Measurements from ENCODE around the gene MYG1. TPM values are rescaled to one million over a fixed set of nuclear protein-coding genes. Genes with fewer than 3 reads are reported as not detected.

The MYG1 gene
- total RNA-seq, 1 experiment from 2014 or later = 104 TPM

- ChIA-PET POLR2A (interaction anchor here (1.4 kb wide), 1 partner anchor 22 kb away, joined by 6 read pairs; the partner anchor contains the start of gene AAAS), CTCF (interaction anchor here (0.6 to 2.3 kb wide), 6 partner anchors 22 to 202 kb away, joined by 3 to 11 read pairs (median 5); partner anchors contain the start of genes AAAS, CSAD, TARBP2 and ZNF740), RAD21 (ENCODE audit: low non-redundant PET in 1 of 2, low total read pairs in 2 of 2, uncharacterized antibody in 2 of 2, unreplicated experiment in 2 of 2) (interaction anchor here in 1 of 2 experiments (0.5 to 1.0 kb wide), 2 partner anchors 85 to 205 kb away, joined by 4 to 5 read pairs; no protein-coding TSS in a partner anchor)
- H3K27ac ChIP-seq (ENCODE audit: low read depth, low read length) = peak overlapping the region; percentile 90
- no TSS peak for BruUV-seq (replicated peaks)
- no peaks in the 10 kb centered on the region for H3K27me3 ChIP-seq (ENCODE audit: insufficient read depth, low read length)
- peaks cover 73% of the 10 kb centered on the region for H3K79me2 ChIP-seq (ENCODE audit: insufficient read depth, low read length)
- H3K36me3 ChIP-seq (ENCODE audit: control insufficient read depth in 1 of 2, insufficient read depth in 2 of 2, low read length in 2 of 2) = peaks cover 17 to 33% of the 10 kb centered on the region in 2 experiments
- intact Hi-C loops (cut with micrococcal nuclease) = no loop called here
- H3K9me3 ChIP-seq (ENCODE audit: control insufficient read depth in 1 of 2, insufficient read depth in 1 of 2, low read depth in 1 of 2, low read length in 2 of 2) = no peaks in the 10 kb centered on the region
- H3K9me2 ChIP-seq (ENCODE audit: insufficient read depth) = no peaks in the 10 kb centered on the region
- peak overlapping the region; percentile 82 to 95 for H3K4me3 ChIP-seq (replicated peaks in 1 of 2; ENCODE audit: low read depth in 1 of 2, low read length in 2 of 2)
- peaks cover 27 to 51% of the 10 kb centered on the region in 2 experiments for H3K4me1 ChIP-seq (ENCODE audit: control insufficient read depth in 1 of 2, insufficient read depth in 2 of 2, low read length in 2 of 2)
- H4K20me1 ChIP-seq (ENCODE audit: insufficient read depth) = no peaks in the 10 kb centered on the region
- H2AFZ ChIP-seq (ENCODE audit: low read depth, low read length, poor library complexity, severe bottlenecking) = no peak overlapping the region
- TF ChIP-seq JUND (IDR thresholded peaks at IDR 0.05) (peak; percentile 19; the same call in 1 of the 2 replicates), EZH2phosphoT487 (IDR thresholded peaks at IDR 0.05; ENCODE audit: borderline replicate concordance) (no peak), SRF (IDR thresholded peaks at IDR 0.05; ENCODE audit: low read depth) (no peak), EZH2 (IDR thresholded peaks at IDR 0.05) (no peak)
- DNase-seq (ENCODE audit: low read depth, low spot score) (peak; percentile 29), ATAC-seq (peak; percentile 7; the same call in 1 of the 2 replicates)
- peak overlapping the region; percentile 88 for H3K4me2 ChIP-seq (ENCODE audit: low read length)
- peak overlapping the region; percentile 93 for H3K9ac ChIP-seq (ENCODE audit: low read length)
Measured at GRCh38 chr12:53299101-53299453, 418 bp upstream of the MYG1 start.

GRCh38 chr12:53300187-53300586 lies 692 bp downstream of the MYG1 start:
- H3K9me3 ChIP-seq (ENCODE audit: control insufficient read depth in 1 of 2, insufficient read depth in 1 of 2, low read depth in 1 of 2, low read length in 2 of 2) = no peaks in the 10 kb centered on the region
- ChIA-PET CTCF (interaction anchor here (1.1 to 1.6 kb wide), 2 partner anchors 21 to 121 kb away, joined by 7 to 11 read pairs; partner anchors contain the start of gene AAAS), POLR2A (interaction anchor here (1.3 to 1.4 kb wide), 2 partner anchors 21 kb away, joined by 4 to 6 read pairs; partner anchors contain the start of gene AAAS), RAD21 (ENCODE audit: low non-redundant PET in 1 of 2, low total read pairs in 2 of 2, uncharacterized antibody in 2 of 2, unreplicated experiment in 2 of 2) (interaction anchor here in 1 of 2 experiments (1.0 kb wide), 1 partner anchor 86 kb away, joined by 4 read pairs; no protein-coding TSS in a partner anchor)
- peaks cover 76% of the 10 kb centered on the region for H3K79me2 ChIP-seq (ENCODE audit: insufficient read depth, low read length)
- BruUV-seq (replicated peaks) = no TSS peak
- peak overlapping the region; percentile 93 for H3K9ac ChIP-seq (ENCODE audit: low read length)
- H3K4me3 ChIP-seq (replicated peaks in 1 of 2; ENCODE audit: low read depth in 1 of 2, low read length in 2 of 2) = peak overlapping the region; percentile 82 to 95
- peak overlapping the region; percentile 90 for H3K27ac ChIP-seq (ENCODE audit: low read depth, low read length)
- intact Hi-C loops (cut with micrococcal nuclease) = no loop called here
- H3K9me2 ChIP-seq (ENCODE audit: insufficient read depth) = no peaks in the 10 kb centered on the region
- no peak for ATAC-seq
- H2AFZ ChIP-seq (ENCODE audit: low read depth, low read length, poor library complexity, severe bottlenecking) = no peak overlapping the region
- no peaks in the 10 kb centered on the region for H4K20me1 ChIP-seq (ENCODE audit: insufficient read depth)
- H3K4me2 ChIP-seq (ENCODE audit: low read length) = peak overlapping the region; percentile 88
- H3K27me3 ChIP-seq (ENCODE audit: insufficient read depth, low read length) = no peaks in the 10 kb centered on the region
- peaks cover 22 to 44% of the 10 kb centered on the region in 2 experiments for H3K4me1 ChIP-seq (ENCODE audit: control insufficient read depth in 1 of 2, insufficient read depth in 2 of 2, low read length in 2 of 2)
- DNase-seq (ENCODE audit: low read depth, low spot score) = no peak
- peaks cover 19 to 34% of the 10 kb centered on the region in 2 experiments for H3K36me3 ChIP-seq (ENCODE audit: control insufficient read depth in 1 of 2, insufficient read depth in 2 of 2, low read length in 2 of 2)
- TF ChIP-seq YY1 (IDR thresholded peaks at IDR 0.05; ENCODE audit: extremely low read depth, insufficient replicate concordance, low read depth, low read length) (no peak), ZBTB33 (IDR thresholded peaks at IDR 0.05; ENCODE audit: extremely low read depth, insufficient replicate concordance, low read length) (no peak), JUND (IDR thresholded peaks at IDR 0.05) (no peak), ATF3 (IDR thresholded peaks at IDR 0.05) (no peak), CEBPB (IDR thresholded peaks at IDR 0.05; ENCODE audit: low read depth) (no peak), SP1 (IDR thresholded peaks at IDR 0.05; ENCODE audit: low read depth) (no peak), EZH2phosphoT487 (IDR thresholded peaks at IDR 0.05; ENCODE audit: borderline replicate concordance) (no peak), FOSL1 (IDR thresholded peaks at IDR 0.05; ENCODE audit: low read depth) (no peak), CBX3 (IDR thresholded peaks at IDR 0.05; ENCODE audit: low read depth) (no peak), SIN3A (IDR thresholded peaks at IDR 0.05; ENCODE audit: low read depth) (no peak), RAD21 (IDR thresholded peaks at IDR 0.05; ENCODE audit: low read depth) (no peak), REST (IDR thresholded peaks at IDR 0.05; ENCODE audit: low read depth) (no peak), EGR1 (IDR thresholded peaks at IDR 0.05; ENCODE audit: low read depth) (no peak)
